Urinary bladder (tissue), 2 donors: ENCODE results near the gene ZMYND19. TPM values are rescaled to one million over a fixed set of nuclear protein-coding genes. Genes with fewer than 3 reads are reported as not detected.

Source experiments
- polyA plus RNA-seq: library from polyadenylated mRNA; stranded (reverse); fragments of 200-250 nt; gene quantifications from one replicate; pipeline ENCODE4 v1.2.3, GENCODE V29; 2013
- small RNA-seq: library from RNA; depleted of rRNA; stranded (forward); fragments of <200 nt; gene quantifications from one replicate; pipeline ENCODE3, GENCODE V24; 2014
- total RNA-seq: library from RNA; depleted of rRNA; stranded (reverse); fragments of >200 nt; gene quantifications from one replicate; pipeline ENCODE4 v1.2.3, GENCODE V29; 2014
- donor health status: healthy.

ZMYND19 gene
- total and polyA plus RNA-seq, 2 donors = 7.9 to 13.2 TPM

Small RNA genes within 50 kb of the gene (small RNA-seq; reads per million reads assigned to genes)
- gene RF00017 = not detected

Other genes starting within 250 kb of the ZMYND19 start
- 7.5 TPM for gene EXD3, start 167.3 kb downstream of the ZMYND19 start, total RNA-seq
- gene EXD3, start 167.3 kb downstream of the ZMYND19 start, polyA plus RNA-seq = 12.0 TPM
- 0.90 TPM for gene NOXA1, start 167.1 kb downstream of the ZMYND19 start, total RNA-seq
- gene NOXA1, start 167.1 kb downstream of the ZMYND19 start, polyA plus RNA-seq = 3.0 TPM
- 0.16 TPM for gene ENTPD8, start 149.2 kb downstream of the ZMYND19 start, total RNA-seq
- gene ENTPD8, start 149.2 kb downstream of the ZMYND19 start, polyA plus RNA-seq = not detected
- 8.6 TPM for gene NSMF, start 131.2 kb downstream of the ZMYND19 start, total RNA-seq
- gene NSMF, start 131.2 kb downstream of the ZMYND19 start, polyA plus RNA-seq = 36.2 TPM
- 1.1 TPM for gene PNPLA7, start 40.1 kb downstream of the ZMYND19 start, total RNA-seq
- 6.4 TPM for gene PNPLA7, start 40.1 kb downstream of the ZMYND19 start, polyA plus RNA-seq
- gene MRPL41, start 38.6 kb downstream of the ZMYND19 start, total RNA-seq = 16.7 TPM
- gene MRPL41, start 38.6 kb downstream of the ZMYND19 start, polyA plus RNA-seq = 74.9 TPM
- gene DPH7, start 11.6 kb downstream of the ZMYND19 start, total RNA-seq = 21.2 TPM
- 28.8 TPM for gene DPH7, start 11.6 kb downstream of the ZMYND19 start, polyA plus RNA-seq
- 14.3 TPM for gene ARRDC1, start 15.2 kb upstream of the ZMYND19 start, total RNA-seq
- gene ARRDC1, start 15.2 kb upstream of the ZMYND19 start, polyA plus RNA-seq = 37.5 TPM
- gene EHMT1, start 28.5 kb upstream of the ZMYND19 start, total RNA-seq = 48.6 TPM
- gene EHMT1, start 28.5 kb upstream of the ZMYND19 start, polyA plus RNA-seq = 44.7 TPM